ENCODE data around the gene ERCC6. TPM values are rescaled to one million over a fixed set of nuclear protein-coding genes. Genes with fewer than 3 reads are reported as not detected.

ERCC6 gene
- total RNA-seq, 1 experiment from 2014 or later, result 36.7 TPM

DNA sequence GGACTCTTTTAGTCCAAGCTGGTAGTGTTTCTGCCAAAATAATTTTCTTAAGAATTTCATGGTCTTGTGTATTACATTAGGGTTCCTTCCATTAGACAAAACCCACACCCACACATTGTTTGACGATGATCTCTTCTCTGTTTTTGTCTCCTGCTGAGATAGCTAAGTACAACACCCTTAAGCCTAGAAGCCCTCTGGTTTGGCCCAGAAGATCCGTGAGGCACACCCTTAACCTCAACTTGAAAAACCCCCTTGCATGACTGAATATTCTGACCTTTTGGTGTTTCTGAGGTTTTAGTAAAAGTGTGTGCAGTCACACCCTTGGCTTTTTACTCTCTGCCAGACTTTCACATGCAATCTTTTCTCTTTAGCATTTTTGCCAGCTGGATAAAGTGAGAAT, 29.3 kb upstream of the ERCC6 start:
- no peak overlapping the region for H3K4me3 ChIP-seq (ENCODE audit: low read length)
- TF ChIP-seq, protein P1, sequence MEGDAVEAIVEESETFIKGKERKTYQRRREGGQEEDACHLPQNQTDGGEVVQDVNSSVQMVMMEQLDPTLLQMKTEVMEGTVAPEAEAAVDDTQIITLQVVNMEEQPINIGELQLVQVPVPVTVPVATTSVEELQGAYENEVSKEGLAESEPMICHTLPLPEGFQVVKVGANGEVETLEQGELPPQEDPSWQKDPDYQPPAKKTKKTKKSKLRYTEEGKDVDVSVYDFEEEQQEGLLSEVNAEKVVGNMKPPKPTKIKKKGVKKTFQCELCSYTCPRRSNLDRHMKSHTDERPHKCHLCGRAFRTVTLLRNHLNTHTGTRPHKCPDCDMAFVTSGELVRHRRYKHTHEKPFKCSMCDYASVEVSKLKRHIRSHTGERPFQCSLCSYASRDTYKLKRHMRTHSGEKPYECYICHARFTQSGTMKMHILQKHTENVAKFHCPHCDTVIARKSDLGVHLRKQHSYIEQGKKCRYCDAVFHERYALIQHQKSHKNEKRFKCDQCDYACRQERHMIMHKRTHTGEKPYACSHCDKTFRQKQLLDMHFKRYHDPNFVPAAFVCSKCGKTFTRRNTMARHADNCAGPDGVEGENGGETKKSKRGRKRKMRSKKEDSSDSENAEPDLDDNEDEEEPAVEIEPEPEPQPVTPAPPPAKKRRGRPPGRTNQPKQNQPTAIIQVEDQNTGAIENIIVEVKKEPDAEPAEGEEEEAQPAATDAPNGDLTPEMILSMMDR (conservative IDR thresholded peaks at IDR 0.05; ENCODE audit: low read depth, low read length), result no peak
- TF ChIP-seq EZH2 (IDR thresholded peaks at IDR 0.05; ENCODE audit: low read length, unreplicated experiment) (no peak), EZH2phosphoT487 (IDR thresholded peaks at IDR 0.05; ENCODE audit: borderline replicate concordance, low read length) (no peak)
- ATAC-seq, result no peak
- no peak overlapping the region for H3K27ac ChIP-seq (ENCODE audit: low read length)
- H3K36me3 ChIP-seq (ENCODE audit: low read depth, low read length), result no peaks in the 10 kb centered on the region; the same call in 1 of the 2 replicates
- no peak overlapping the region for H3K4me2 ChIP-seq (ENCODE audit: low read length)
- DNase-seq, result peak; percentile 40
- ChIA-PET CTCF (no interaction called here), POLR2A (ENCODE audit: unreplicated experiment) (interaction anchor here (0.6 kb wide), 1 partner anchor 338 kb away, joined by 4 read pairs; no protein-coding TSS in a partner anchor)
- H3K4me1 ChIP-seq (ENCODE audit: insufficient read depth, low read length), result peaks cover 9% of the 10 kb centered on the region
- H3K27me3 ChIP-seq (ENCODE audit: low read length), result no peaks in the 10 kb centered on the region
- H3K9me2 ChIP-seq (replicated peaks; ENCODE audit: low read length), result peaks cover 4% of the 10 kb centered on the region; the same call in 1 of the 2 replicates
- no peak overlapping the region for H3K9ac ChIP-seq (ENCODE audit: low read length)
- peaks cover 13% of the 10 kb centered on the region; the same call in 1 of the 2 replicates for H3K9me3 ChIP-seq (ENCODE audit: low read length)
- H3K79me2 ChIP-seq (ENCODE audit: low read length), result no peaks in the 10 kb centered on the region
- BruUV-seq (replicated peaks), result no TSS peak
- H4K20me1 ChIP-seq (ENCODE audit: low read length), result no peaks in the 10 kb centered on the region
- no peaks in the 10 kb centered on the region for H3F3A ChIP-seq (ENCODE audit: low read length, unreplicated experiment)
- intact Hi-C loops (cut with micrococcal nuclease), result no loop called here
- H2AFZ ChIP-seq (ENCODE audit: low read length), result no peak overlapping the region

GRCh38 chr10:49567810-49568209, 28.9 kb upstream of the ERCC6 start:
- no peak for DNase-seq
- Histone ChIP-seq H3K79me2 (ENCODE audit: low read length) (no peaks in the 10 kb centered on the region), H3K9me3 (ENCODE audit: low read length) (peaks cover 13% of the 10 kb centered on the region; the same call in 1 of the 2 replicates), H3K4me2 (ENCODE audit: low read length) (no peak overlapping the region), H3K27me3 (ENCODE audit: low read length) (no peaks in the 10 kb centered on the region), H3K4me3 (ENCODE audit: low read length) (no peak overlapping the region), H3K4me1 (ENCODE audit: insufficient read depth, low read length) (peaks cover 9% of the 10 kb centered on the region), H4K20me1 (ENCODE audit: low read length) (no peaks in the 10 kb centered on the region), H3K9me2 (replicated peaks; ENCODE audit: low read length) (peaks cover 4% of the 10 kb centered on the region; the same call in 1 of the 2 replicates), H3K36me3 (ENCODE audit: low read depth, low read length) (no peaks in the 10 kb centered on the region; the same call in 1 of the 2 replicates), H2AFZ (ENCODE audit: low read length) (no peak overlapping the region), H3F3A (ENCODE audit: low read length, unreplicated experiment) (no peaks in the 10 kb centered on the region), H3K9ac (ENCODE audit: low read length) (no peak overlapping the region), H3K27ac (ENCODE audit: low read length) (no peak overlapping the region)
- no peak for ATAC-seq
- POLR2A ChIA-PET (ENCODE audit: unreplicated experiment), result interaction anchor here (0.6 kb wide), 1 partner anchor 338 kb away, joined by 4 read pairs; no protein-coding TSS in a partner anchor
- CTCF ChIA-PET, result no interaction called here
- no TSS peak for BruUV-seq (replicated peaks)
- intact Hi-C loops (cut with micrococcal nuclease), result no loop called here
- no peak for TF ChIP-seq EZH2 (IDR thresholded peaks at IDR 0.05; ENCODE audit: low read length, unreplicated experiment)
- TF ChIP-seq EZH2phosphoT487 (IDR thresholded peaks at IDR 0.05; ENCODE audit: borderline replicate concordance, low read length), result no peak
- TF ChIP-seq, protein P1 (conservative IDR thresholded peaks at IDR 0.05; ENCODE audit: low read depth, low read length), result no peak

DNA sequence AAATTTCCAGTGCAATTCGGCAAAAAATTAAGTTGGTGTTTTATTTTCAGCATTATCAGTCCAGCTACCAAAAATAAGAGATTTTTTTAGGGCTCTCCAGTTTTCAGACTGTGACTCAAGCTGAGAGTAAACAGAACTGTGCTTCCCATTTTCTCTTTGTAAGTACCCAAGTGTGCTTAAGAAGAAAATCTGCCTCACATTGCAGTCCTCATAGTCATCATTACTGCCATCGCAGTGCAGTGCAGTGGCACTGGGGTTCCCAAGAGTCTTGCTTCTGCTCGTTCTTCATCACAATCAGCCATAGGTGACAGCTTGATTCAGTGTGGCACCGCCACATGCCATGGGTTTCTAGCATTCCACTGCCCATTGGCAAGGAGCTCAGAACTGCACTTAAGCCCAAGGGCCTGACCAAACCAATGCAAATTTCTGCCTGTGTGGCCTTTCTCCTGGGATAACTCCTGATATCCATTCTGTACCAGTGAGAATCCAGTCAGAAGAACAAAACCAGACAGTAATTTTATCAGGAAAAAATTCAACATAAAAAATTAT, 25.6 kb upstream of the ERCC6 start:
- no peaks in the 10 kb centered on the region for H3K27me3 ChIP-seq (ENCODE audit: low read length)
- no peak overlapping the region for H3K4me3 ChIP-seq (ENCODE audit: low read length)
- intact Hi-C loops (cut with micrococcal nuclease), result no loop called here
- H3K9me2 ChIP-seq (replicated peaks; ENCODE audit: low read length), result no peaks in the 10 kb centered on the region
- peaks cover 9% of the 10 kb centered on the region for H3K4me1 ChIP-seq (ENCODE audit: insufficient read depth, low read length)
- no peak overlapping the region for H3K9ac ChIP-seq (ENCODE audit: low read length)
- TF ChIP-seq EZH2phosphoT487 (IDR thresholded peaks at IDR 0.05; ENCODE audit: borderline replicate concordance, low read length), result no peak
- H4K20me1 ChIP-seq (ENCODE audit: low read length), result no peaks in the 10 kb centered on the region
- BruUV-seq (replicated peaks), result no TSS peak
- POLR2A ChIA-PET (ENCODE audit: unreplicated experiment), result interaction anchor here (0.6 kb wide), 1 partner anchor 25 kb away, joined by 3 read pairs; no protein-coding TSS in a partner anchor
- H3K27ac ChIP-seq (ENCODE audit: low read length), result no peak overlapping the region
- H2AFZ ChIP-seq (ENCODE audit: low read length), result peak overlapping the region; percentile 6; the same call in 1 of the 2 replicates
- no peaks in the 10 kb centered on the region for H3K79me2 ChIP-seq (ENCODE audit: low read length)
- peak; percentile 87 for ATAC-seq
- H3K4me2 ChIP-seq (ENCODE audit: low read length), result no peak overlapping the region
- CTCF ChIA-PET, result no interaction called here
- H3K9me3 ChIP-seq (ENCODE audit: low read length), result peaks cover 10% of the 10 kb centered on the region; the same call in 1 of the 2 replicates
- H3K36me3 ChIP-seq (ENCODE audit: low read depth, low read length), result no peaks in the 10 kb centered on the region; the same call in 1 of the 2 replicates
- no peaks in the 10 kb centered on the region for H3F3A ChIP-seq (ENCODE audit: low read length, unreplicated experiment)
- DNase-seq, result peak; percentile 72

All from PC-3 (cell line).